ENCODE results near the gene ALKBH6. TPM values are rescaled to one million over a fixed set of nuclear protein-coding genes. Genes with fewer than 3 reads are reported as not detected.

Gene ALKBH6
- 17.9 to 23.7 TPM (median 19.9 TPM) in 3 replicates for total RNA-seq
- long read RNA-seq, partial matches to known transcripts: 2 of 14 reads
- long read RNA-seq, other reads (novel, unspliced or antisense): 8 of 14 reads

- peak; percentile 99 for DNase-seq (ENCODE audit: low spot score)
- TF ChIP-seq CTCF (IDR thresholded peaks at IDR 0.05): peak; percentile 20
- peak within 1 kb of the TSS; percentile 96 for H3K27ac Mint-ChIP-seq (ENCODE audit: unreplicated experiment)
- peaks cover 27% of the 10 kb centered on the region for H3K4me1 Mint-ChIP-seq (ENCODE audit: low read depth)
- no peaks in the 10 kb centered on the region for H3K9me3 Mint-ChIP-seq (ENCODE audit: low read depth)
- peak within 1 kb of the TSS; percentile 99 for H3K4me3 Mint-ChIP-seq (ENCODE audit: unreplicated experiment)
- H3K27me3 Mint-ChIP-seq (ENCODE audit: low read depth): no peaks in the 10 kb centered on the region
- peaks cover 4% of the 10 kb centered on the region for H3K36me3 Mint-ChIP-seq (ENCODE audit: low read depth)
Measured at GRCh38 chr19:36014012-36014924, at the start of gene ALKBH6. TSS of gene ALKBH6 (minus strand) at chr19:36014213. CDS start at chr19:36013397, 816 bp downstream.

GRCh38 chr19:36061367-36061766 lies 47.4 kb upstream of the ALKBH6 start:
- no peak for TF ChIP-seq CTCF (IDR thresholded peaks at IDR 0.05)
- no peak for DNase-seq (ENCODE audit: low spot score)
- Mint-ChIP-seq H3K4me3 (ENCODE audit: unreplicated experiment) (no peak overlapping the region), H3K4me1 (ENCODE audit: low read depth) (no peaks in the 10 kb centered on the region), H3K27ac (ENCODE audit: unreplicated experiment) (no peak overlapping the region), H3K9me3 (ENCODE audit: low read depth) (no peaks in the 10 kb centered on the region), H3K36me3 (ENCODE audit: low read depth) (no peaks in the 10 kb centered on the region), H3K27me3 (ENCODE audit: low read depth) (no peaks in the 10 kb centered on the region)

- DNase-seq (ENCODE audit: low spot score): no peak
- no peaks in the 10 kb centered on the region for H3K36me3 Mint-ChIP-seq (ENCODE audit: low read depth)
- TF ChIP-seq CTCF (IDR thresholded peaks at IDR 0.05): peak; percentile 75
Measured at GRCh38 chr19:36060430-36060829, 46.4 kb upstream of the ALKBH6 start.

GRCh38 chr19:36059180-36059910 lies 45.3 kb upstream of the ALKBH6 start:
- Mint-ChIP-seq H3K4me3 (ENCODE audit: unreplicated experiment) (no peak overlapping the region), H3K36me3 (ENCODE audit: low read depth) (no peaks in the 10 kb centered on the region), H3K9me3 (ENCODE audit: low read depth) (no peaks in the 10 kb centered on the region), H3K27ac (ENCODE audit: unreplicated experiment) (no peak overlapping the region), H3K27me3 (ENCODE audit: low read depth) (no peaks in the 10 kb centered on the region), H3K4me1 (ENCODE audit: low read depth) (peaks cover 11% of the 10 kb centered on the region)
- DNase-seq (ENCODE audit: low spot score): no peak
- TF ChIP-seq CTCF (IDR thresholded peaks at IDR 0.05): no peak

More at GRCh38 chr19:36060430-36060829, 46.4 kb upstream of the ALKBH6 start:
- Mint-ChIP-seq H3K9me3 (ENCODE audit: low read depth) (no peaks in the 10 kb centered on the region), H3K4me1 (ENCODE audit: low read depth) (peaks cover 7% of the 10 kb centered on the region), H3K27me3 (ENCODE audit: low read depth) (no peaks in the 10 kb centered on the region), H3K4me3 (ENCODE audit: unreplicated experiment) (no peak overlapping the region), H3K27ac (ENCODE audit: unreplicated experiment) (no peak overlapping the region)
